ENCODE results near the gene RORC.
A peak's percentile ranks its signal among the peaks of the same experiment; 100 is the strongest.

RORC gene

GRCh38 chr1:151825751-151826660, 5.6 kb downstream of the RORC start:
- DNase-seq (ENCODE audit: low spot score), result no peak

- DNase-seq (ENCODE audit: low spot score), result peak; percentile 65
Observed at GRCh38 chr1:151825204-151825603, 6.4 kb downstream of the RORC start.

DNA sequence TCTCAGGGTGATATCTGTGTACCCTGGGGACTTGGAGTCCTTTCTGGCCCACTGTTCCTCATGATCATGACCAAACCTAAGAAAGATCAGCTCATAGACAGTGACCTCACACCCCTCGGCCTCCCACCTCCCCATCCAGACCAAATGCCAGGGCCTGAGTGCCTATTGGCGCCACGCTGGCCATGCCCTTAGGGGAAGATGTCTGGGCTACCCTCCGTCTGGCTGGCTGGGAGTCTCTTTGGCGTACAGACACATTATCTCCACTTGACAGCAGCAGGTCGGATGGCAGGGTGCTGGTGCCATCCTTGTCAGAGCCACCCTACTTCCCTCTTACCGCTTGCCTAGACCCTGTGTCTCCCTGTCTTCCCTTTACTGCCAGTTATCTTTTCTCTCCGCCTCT, 8.4 kb downstream of the RORC start:
- DNase-seq (ENCODE audit: low spot score), result no peak

DNA sequence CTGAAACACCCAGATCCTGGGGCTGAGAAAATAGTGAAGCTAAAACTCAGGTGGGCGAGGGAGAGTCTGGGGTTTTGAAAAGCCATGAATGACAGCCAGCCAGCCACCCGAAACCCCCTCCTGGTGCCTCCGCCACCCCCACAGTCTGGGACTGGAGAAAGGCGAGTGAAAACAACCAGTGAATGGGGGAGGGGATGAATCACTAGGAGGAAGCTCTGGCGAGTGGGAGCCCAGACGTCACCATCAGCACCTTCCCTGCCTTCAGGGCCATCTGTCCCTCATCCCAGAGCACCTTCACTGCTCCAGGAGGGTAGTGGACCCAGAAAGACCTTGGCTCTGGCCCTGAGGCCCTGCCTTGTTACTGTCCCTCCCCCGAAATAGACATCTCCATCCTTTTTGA, 9.2 kb downstream of the RORC start:
- DNase-seq (ENCODE audit: low spot score), result peak; percentile 73

GRCh38 chr1:151820940-151821339, 10.7 kb downstream of the RORC start:
- no peak for DNase-seq (ENCODE audit: low spot score)

DNA sequence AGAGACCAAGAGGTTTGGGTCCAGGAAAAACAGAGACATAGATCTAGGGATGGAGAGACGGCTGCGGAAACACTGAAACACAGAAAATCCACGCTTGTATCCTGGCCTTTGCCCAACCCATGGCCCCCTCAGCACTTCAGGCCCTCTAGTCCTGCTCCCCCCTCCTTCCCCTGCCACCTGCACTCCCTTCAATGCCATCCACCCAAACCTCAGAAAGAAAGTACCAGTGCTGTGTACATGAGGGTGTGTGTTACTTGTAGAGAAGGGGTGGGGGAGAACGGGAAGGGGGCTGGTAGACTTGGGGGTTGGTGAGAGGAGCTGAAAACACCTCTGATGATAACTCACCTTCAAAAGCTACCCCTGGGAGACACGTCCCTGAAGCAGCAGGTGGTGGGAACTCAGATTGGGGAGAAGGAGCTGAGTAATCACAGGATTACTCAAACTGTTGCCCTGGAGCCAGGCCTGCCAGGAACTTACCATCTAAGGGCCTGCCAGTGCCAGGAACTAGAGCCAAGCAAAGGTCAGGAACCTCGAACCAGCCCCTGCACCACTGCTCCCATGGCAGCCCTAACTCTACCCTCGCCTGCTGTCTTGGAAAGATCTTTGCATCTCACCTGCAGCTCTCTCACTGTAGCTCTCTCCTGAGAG, 11.5 kb downstream of the RORC start:
- no peak for DNase-seq (ENCODE audit: low spot score)

DNA sequence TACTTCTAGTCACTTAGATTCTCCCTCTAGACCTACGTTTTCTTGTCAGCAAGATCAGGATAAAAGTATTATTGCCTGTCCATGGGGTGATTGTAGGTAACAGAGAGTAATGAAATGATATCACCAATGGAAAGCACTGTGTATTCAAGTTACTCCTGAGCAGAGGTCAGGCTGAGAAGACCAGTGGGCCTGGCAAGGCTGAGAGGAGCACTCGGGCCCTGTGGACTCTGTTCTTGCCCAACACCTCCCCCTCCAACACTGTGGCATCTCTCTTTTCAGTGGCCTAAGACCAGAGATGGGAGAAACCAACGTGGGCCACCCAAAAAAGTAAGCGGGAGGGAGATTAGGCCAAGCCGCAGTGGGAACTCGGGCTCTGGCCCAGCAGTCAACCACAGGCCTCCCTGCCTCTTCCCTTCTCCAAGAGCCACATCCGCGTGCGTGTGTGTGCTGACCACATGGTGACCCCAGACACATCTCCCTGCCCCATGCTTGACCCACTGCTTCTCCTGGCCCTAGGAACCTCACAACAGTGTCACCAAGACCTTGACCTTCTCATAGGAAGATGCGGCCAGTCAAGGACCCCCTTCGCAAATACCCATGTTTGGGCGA, 12.3 kb downstream of the RORC start:
- no peak for DNase-seq (ENCODE audit: low spot score)

- DNase-seq (ENCODE audit: low spot score), result no peak
Observed at GRCh38 chr1:151817353-151817730, 14.3 kb downstream of the RORC start.

- DNase-seq (ENCODE audit: low spot score), result no peak
Observed at GRCh38 chr1:151816548-151817352, 14.9 kb downstream of the RORC start.

DNA sequence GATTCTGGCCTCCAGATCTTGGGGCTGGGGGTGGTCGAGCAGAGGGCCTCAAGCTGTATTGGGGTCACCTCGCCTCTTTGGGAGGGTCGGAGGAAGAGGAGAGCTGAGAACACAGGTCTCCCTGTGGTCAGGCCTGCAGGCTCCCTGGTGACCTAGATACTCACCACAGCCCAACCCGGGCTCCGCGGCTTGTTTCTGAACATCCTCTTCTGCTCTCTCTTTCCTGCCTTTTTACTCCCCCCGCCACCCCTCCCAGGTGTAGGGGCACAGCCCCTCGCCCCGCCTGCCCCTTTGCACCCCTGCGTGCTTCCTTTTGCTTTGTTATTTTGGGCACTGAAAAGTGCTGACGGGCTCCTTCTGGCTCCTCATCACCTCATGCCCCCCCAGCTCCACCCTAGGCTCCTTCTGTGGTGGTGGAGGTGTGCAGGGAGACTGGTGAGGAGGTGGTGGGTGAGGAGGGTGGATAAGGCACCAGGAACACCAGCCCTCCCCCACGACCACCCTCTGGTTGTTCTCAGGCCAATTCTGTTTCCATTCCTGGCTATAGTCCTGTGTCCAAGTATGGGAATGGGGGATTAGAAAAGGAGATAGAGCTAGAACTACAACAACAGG, 15.8 kb downstream of the RORC start:
- DNase-seq (ENCODE audit: low spot score), result no peak

- no peak for DNase-seq (ENCODE audit: low spot score)
Observed at GRCh38 chr1:151814971-151815545, 16.5 kb downstream of the RORC start.

- DNase-seq (ENCODE audit: low spot score), result no peak
Observed at GRCh38 chr1:151814426-151814825, 17.2 kb downstream of the RORC start.

- peak; percentile 86 for DNase-seq (ENCODE audit: low spot score)
Observed at GRCh38 chr1:151813271-151813977, 18.2 kb downstream of the RORC start.

DNA sequence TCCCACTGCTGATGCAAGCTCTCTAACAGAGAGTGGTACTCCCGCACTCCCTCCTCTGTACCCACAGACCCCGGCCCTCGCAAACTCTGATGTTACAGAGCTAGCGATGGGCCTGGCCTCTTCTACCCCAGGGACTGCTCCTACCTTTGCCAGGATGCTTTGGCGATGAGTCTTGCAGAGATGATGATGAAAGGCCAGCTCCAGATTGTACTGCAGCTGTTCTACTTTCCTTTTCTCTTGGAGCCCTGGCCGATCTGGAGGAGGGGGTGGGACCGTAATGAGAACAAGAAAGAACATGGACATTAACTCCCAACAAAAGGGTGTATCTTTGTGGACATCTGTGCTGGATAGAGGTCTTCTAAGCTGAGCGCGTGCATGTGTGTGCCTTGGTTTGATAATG, 20.4 kb downstream of the RORC start:
- DNase-seq (ENCODE audit: low spot score), result no peak

GRCh38 chr1:151809985-151810556, 21.5 kb downstream of the RORC start:
- DNase-seq (ENCODE audit: low spot score), result no peak

DNA sequence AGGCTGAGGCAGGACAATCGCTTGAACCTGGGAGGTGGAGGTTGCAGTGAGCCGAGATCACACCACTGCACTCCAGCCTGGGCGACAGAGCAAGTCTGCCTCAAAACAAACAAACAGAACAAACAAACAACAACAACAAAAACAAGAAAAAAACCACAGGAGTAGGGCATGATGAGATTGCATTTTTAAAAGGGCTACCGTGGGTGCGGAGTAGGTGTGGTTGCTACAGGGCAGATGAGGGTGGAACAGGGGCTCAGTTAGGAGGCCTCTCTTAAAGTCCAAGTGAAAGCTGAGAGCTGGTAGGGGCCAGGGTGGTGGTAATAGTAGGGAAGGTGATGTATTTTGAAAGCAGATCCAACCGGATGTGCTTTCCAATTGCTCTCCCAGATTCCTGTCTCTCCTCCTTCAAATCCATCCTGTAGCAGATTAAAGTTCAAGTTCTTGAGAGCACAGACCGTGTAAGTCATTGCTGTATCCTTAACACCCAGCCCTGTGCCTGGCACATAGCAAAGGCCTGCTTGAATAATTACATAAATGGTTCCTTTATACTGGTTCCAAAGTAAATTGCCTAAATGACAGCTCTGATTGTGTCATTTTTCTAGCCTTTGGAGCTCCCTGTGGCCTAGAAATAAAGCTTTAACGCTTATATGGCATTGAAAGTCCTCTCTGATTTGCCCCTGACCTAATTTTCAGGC, 22.2 kb downstream of the RORC start:
- no peak for DNase-seq (ENCODE audit: low spot score)

DNA sequence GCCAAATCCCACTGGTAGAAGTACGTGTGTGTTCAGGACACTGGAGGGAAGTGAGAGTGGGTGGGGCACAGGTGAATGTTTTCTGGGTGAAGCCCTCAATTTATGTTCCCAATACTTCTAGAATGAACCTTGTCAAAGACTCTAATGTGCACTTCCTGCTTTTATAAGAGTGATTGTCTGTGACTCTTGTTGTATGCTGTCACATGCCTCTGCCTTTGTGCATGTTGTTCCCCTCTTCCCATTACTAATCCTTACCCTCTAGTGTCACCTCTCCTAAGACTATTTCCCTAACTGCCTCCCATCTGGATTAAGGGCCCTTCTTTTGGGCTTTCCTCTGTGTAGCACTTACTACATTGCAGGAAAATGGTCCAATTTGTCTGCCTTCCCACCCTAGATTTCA, 23.8 kb downstream of the RORC start:
- no peak for DNase-seq (ENCODE audit: low spot score)

GRCh38 chr1:151807131-151807530, 24.5 kb downstream of the RORC start:
- no peak for DNase-seq (ENCODE audit: low spot score)

GRCh38 chr1:151806170-151806569, 25.4 kb downstream of the RORC start:
- no peak for DNase-seq (ENCODE audit: low spot score)
